ENCODE results near the gene ZFHX3. TPM values are rescaled to one million over a fixed set of nuclear protein-coding genes. Genes with fewer than 3 reads are reported as not detected.

ZFHX3 gene
- total RNA-seq, 1 donor from 2014 or later = 40.1 TPM

DNA sequence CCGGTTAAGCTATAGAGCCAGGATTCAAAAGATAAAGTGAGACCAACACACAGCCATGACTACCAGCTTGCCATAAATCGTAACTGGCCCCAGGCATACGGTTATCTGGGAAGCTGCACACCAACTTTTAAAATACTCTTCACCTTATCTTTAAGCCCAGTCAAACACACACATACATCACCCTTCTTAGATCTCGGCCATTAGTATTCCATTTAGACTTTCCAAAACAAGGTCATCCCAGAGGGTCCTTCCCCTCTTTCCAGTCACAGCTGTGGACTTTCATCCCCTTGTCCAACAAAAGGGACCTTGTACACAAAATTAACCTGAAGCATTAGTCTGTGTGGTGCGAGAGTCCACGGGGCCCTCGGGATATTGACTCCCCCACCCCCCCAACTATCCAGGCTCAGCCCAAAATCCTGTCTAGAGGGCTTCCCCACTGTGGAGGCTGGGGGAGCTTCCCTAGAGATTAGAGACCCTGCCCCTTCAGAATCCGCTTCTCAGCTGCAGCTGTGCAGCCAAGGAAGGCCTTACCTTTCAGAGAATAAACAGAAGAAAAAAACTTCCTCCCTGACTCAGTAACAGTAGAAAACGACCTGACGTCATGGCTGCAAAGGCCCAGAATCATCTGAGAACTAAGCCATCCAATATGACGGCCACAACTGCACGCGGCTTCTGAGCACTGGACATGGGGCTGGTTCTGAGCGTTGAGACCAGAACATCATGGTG is 9.9 kb downstream of the ZFHX3 start:
- no peaks in the 10 kb centered on the region for H3K27me3 Mint-ChIP-seq (ENCODE audit: low read depth)
- no peaks in the 10 kb centered on the region for H3K36me3 Mint-ChIP-seq (ENCODE audit: low read depth)
- H3K4me1 Mint-ChIP-seq = peaks cover 87% of the 10 kb centered on the region
- no peak for DNase-seq (ENCODE audit: low read depth, low spot score)
- TF ChIP-seq, protein P1, sequence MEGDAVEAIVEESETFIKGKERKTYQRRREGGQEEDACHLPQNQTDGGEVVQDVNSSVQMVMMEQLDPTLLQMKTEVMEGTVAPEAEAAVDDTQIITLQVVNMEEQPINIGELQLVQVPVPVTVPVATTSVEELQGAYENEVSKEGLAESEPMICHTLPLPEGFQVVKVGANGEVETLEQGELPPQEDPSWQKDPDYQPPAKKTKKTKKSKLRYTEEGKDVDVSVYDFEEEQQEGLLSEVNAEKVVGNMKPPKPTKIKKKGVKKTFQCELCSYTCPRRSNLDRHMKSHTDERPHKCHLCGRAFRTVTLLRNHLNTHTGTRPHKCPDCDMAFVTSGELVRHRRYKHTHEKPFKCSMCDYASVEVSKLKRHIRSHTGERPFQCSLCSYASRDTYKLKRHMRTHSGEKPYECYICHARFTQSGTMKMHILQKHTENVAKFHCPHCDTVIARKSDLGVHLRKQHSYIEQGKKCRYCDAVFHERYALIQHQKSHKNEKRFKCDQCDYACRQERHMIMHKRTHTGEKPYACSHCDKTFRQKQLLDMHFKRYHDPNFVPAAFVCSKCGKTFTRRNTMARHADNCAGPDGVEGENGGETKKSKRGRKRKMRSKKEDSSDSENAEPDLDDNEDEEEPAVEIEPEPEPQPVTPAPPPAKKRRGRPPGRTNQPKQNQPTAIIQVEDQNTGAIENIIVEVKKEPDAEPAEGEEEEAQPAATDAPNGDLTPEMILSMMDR (conservative IDR thresholded peaks at IDR 0.05) = no peak
- no peaks in the 10 kb centered on the region for H3K9me3 Mint-ChIP-seq
- peak overlapping the region; percentile 5 for H3K27ac Mint-ChIP-seq (ENCODE audit: unreplicated experiment)
- H3K4me3 Mint-ChIP-seq = peak overlapping the region; percentile 54

DNA sequence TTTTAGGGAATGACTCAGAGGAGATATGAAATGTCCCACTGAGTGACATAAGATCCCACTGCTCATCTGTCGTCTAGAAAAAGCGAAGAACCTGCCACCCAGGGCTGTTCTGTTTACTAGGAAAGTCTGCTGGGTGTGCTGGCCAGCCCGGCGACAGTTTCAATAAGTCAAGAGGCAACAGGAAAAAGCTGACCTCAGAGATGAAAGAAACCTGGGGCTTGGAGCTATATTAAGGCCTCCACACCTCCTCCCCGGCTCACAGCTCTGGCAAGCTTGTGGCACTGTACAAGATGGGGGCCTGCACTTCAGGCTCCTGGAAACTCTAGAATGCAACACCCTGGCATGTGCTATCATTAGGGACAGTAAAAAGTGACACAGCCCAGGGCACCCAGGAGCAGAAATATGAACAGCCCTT is 10.6 kb downstream of the ZFHX3 start:
- no peaks in the 10 kb centered on the region for H3K27me3 Mint-ChIP-seq (ENCODE audit: low read depth)
- peaks cover 87% of the 10 kb centered on the region for H3K4me1 Mint-ChIP-seq
- TF ChIP-seq, protein P1 (conservative IDR thresholded peaks at IDR 0.05) = no peak
- no peaks in the 10 kb centered on the region for H3K9me3 Mint-ChIP-seq
- DNase-seq (ENCODE audit: low read depth, low spot score) = no peak
- peak overlapping the region; percentile 49 for H3K4me3 Mint-ChIP-seq
- H3K27ac Mint-ChIP-seq (ENCODE audit: unreplicated experiment) = peak overlapping the region; percentile 51
- no peaks in the 10 kb centered on the region for H3K36me3 Mint-ChIP-seq (ENCODE audit: low read depth)

DNA sequence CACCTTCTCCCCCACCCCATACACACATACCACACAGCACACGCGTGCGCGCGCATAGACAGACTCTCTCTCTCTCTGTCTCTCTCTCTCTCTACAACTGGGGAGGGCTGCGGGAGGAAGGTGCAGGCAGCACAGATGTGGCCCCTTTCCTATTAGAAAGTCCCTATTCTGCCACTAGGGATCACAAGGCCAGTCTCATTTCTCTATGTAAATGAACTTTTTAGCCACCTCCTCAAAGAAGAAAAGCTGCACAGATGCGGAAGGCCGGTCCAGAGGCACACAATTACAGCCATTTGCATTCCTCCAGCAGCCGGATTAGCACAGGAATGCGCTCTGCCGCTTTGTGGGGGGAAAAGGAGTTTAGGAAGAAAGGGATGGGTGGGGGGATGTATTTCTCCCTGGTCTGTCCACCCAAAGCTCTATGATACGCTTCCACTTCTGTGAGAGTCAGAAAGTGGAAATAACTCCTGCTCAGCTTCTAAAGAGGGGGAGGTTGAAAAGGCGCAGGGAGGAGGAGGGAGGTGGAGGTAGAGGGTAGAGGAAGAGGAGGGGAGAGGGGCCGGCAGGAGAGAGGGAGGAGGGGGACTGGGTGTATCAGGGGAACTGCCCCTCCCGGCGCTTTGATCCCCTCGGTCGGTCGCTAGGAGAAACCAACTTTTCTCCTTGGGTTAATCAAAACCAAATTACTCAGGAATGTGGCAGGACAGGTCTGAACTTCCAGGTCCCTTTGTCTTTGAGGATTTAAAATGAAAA is 11.7 kb downstream of the ZFHX3 start:
- no peak for DNase-seq (ENCODE audit: low read depth, low spot score)
- H3K4me3 Mint-ChIP-seq = peak overlapping the region; percentile 77
- no peaks in the 10 kb centered on the region for H3K27me3 Mint-ChIP-seq (ENCODE audit: low read depth)
- TF ChIP-seq, protein P1 (conservative IDR thresholded peaks at IDR 0.05) = no peak
- peak overlapping the region; percentile 28 for H3K27ac Mint-ChIP-seq (ENCODE audit: unreplicated experiment)
- H3K4me1 Mint-ChIP-seq = peaks cover 87% of the 10 kb centered on the region
- H3K36me3 Mint-ChIP-seq (ENCODE audit: low read depth) = no peaks in the 10 kb centered on the region
- no peaks in the 10 kb centered on the region for H3K9me3 Mint-ChIP-seq

DNA sequence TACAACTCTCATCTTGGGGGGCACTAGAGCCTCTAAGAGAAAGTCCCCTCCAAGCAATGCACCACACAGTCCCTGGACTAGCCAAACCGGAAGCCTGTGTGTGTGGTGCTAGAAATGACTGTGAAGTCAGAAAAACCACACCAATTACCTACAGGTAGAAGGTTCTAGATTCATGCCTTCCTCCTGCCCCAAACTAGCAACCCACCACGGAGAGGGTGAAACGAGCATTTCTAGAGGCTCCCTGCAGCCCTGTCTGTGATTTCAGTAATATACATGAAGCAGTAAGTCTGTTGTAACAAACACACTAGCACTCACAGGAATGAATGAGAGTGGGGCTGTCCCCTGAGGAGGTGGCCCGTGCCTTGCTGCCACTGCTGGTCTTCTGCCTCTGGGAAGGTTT is 13.6 kb downstream of the ZFHX3 start:
- peak overlapping the region; percentile 93 for H3K27ac Mint-ChIP-seq (ENCODE audit: unreplicated experiment)

DNA sequence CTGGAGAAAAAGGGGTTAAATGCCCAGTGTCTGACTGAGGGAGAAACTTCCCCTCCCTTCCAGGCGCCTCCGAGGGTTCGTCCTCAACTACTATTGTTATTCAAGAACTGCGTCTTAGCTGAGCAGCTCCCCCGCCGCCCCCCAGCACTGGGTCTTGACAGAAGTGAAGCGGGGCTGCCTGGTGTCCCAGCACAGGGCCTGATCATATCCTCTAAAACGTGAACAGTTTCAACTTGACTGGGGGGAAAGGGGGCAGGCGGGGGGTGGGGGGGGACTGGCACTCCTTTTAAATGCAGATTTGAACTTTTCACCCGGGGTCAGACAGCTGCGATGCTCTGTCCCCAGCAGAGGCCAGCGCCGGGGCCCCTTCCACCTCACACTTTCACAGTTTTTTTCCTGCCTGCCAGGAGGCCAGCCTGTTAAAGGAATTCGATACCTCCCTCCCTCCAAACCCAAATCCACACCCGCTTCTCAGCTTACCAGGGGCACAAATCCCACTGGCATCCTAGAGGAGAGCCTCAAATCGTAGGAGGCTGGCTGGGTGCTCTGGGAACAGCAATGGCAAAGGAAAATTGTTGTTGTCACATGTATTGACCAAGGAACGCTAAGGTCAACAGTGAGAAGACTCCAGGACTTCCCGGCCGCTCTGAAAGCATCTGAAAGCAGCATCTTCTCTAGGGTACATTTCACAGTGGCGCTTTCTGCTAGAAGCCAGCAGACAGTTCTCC is 14.5 kb downstream of the ZFHX3 start:
- H3K36me3 Mint-ChIP-seq (ENCODE audit: low read depth) = no peaks in the 10 kb centered on the region
- peaks cover 92% of the 10 kb centered on the region for H3K4me1 Mint-ChIP-seq
- no peaks in the 10 kb centered on the region for H3K27me3 Mint-ChIP-seq (ENCODE audit: low read depth)
- H3K9me3 Mint-ChIP-seq = no peaks in the 10 kb centered on the region
- peak; percentile 66 for DNase-seq (ENCODE audit: low read depth, low spot score)
- peak overlapping the region; percentile 93 for H3K27ac Mint-ChIP-seq (ENCODE audit: unreplicated experiment)
- TF ChIP-seq, protein P1 (conservative IDR thresholded peaks at IDR 0.05) = no peak
- peak overlapping the region; percentile 86 for H3K4me3 Mint-ChIP-seq

More for the DNA sequence above, 13.6 kb downstream of the ZFHX3 start:
- Mint-ChIP-seq H3K36me3 (ENCODE audit: low read depth) (no peaks in the 10 kb centered on the region), H3K4me3 (peak overlapping the region; percentile 86), H3K27me3 (ENCODE audit: low read depth) (no peaks in the 10 kb centered on the region), H3K4me1 (peaks cover 92% of the 10 kb centered on the region), H3K9me3 (no peaks in the 10 kb centered on the region)
- no peak for DNase-seq (ENCODE audit: low read depth, low spot score)
- TF ChIP-seq, protein P1 (conservative IDR thresholded peaks at IDR 0.05) = no peak
